Measurements from ENCODE around the gene SKIL.

Gene SKIL

GRCh38 chr3:170350515-170351413 is 6.8 kb upstream of the SKIL start:
- no peak for DNase-seq (ENCODE audit: low read depth in 2 of 2)

DNA sequence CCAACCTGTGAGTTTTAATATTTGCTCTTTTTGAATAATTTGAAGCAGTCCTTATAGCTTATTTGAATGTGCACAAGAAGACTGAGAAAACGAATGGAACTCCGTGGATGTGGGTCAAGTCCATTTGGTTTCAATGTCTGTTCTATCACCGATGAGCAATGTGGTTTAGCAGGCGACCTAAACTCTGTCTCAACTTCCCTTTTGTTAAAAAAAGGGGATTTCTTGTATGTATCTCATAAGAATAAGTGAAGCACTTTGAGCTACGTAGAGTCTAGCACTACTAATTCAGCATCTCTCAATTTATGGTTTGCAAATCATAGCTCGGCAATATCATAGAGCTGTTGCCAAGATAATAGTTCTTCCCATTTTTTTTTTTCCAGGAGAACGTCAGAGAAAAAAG is 4.6 kb upstream of the SKIL start:
- DNase-seq (ENCODE audit: low read depth in 2 of 2): no peak

- no peak for DNase-seq (ENCODE audit: low read depth in 2 of 2)
These were observed 4.0 kb upstream of the SKIL start for GRCh38 chr3:170353485-170353884.

GRCh38 chr3:170354760-170355159 is 2.8 kb upstream of the SKIL start:
- no peak for DNase-seq (ENCODE audit: low read depth in 2 of 2)

DNA sequence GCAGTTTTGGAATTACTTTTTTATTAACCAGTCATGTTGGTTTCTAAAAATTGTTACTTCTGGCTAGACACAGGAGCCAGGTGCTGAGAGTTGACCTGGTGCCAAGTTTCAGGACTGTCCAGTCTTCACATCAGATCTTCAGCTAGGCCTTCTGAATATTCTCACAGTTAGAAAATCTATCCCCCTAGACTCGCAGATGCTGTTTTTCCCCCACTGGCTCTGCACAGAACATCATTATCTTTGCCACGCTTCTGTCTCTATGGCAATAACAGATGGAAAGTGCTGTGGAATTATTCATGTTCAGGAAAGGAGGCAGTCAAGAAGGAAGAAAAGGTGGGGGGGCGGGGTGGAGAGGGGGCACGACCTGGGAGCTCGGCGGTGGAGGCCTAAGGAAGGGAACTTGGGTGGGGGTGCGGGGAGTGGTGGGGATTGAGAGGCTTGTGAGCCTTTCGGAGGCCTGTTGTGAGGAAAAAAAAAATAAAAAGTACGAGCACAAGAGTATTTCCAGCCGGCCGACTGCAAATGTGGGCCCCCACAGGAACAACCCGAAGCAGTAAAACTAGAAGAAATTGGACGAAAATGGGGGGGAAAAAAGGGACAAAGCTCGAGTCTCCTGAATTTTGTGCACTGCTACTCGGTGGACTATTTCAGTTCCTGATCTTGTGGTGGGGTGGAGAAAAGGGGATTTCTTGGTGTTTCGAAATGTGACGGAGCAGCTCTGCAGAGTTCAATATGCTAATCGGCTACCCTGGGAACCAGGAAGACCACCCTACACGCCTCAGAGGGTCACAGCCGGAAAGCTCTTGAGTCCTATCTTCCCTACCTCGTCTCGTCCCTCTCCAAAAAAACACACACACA is 1.5 kb upstream of the SKIL start:
- peak in 1 of 2 donors; percentile 2 for DNase-seq (ENCODE audit: low read depth in 2 of 2)

- peak; percentile 23 to 30 for DNase-seq (ENCODE audit: low read depth in 2 of 2)
These were observed 829 bp upstream of the SKIL start for GRCh38 chr3:170356596-170357175.

GRCh38 chr3:170358042-170359010 is 811 bp downstream of the SKIL start:
- DNase-seq (ENCODE audit: low read depth in 2 of 2): peak; percentile 60 to 66

DNA sequence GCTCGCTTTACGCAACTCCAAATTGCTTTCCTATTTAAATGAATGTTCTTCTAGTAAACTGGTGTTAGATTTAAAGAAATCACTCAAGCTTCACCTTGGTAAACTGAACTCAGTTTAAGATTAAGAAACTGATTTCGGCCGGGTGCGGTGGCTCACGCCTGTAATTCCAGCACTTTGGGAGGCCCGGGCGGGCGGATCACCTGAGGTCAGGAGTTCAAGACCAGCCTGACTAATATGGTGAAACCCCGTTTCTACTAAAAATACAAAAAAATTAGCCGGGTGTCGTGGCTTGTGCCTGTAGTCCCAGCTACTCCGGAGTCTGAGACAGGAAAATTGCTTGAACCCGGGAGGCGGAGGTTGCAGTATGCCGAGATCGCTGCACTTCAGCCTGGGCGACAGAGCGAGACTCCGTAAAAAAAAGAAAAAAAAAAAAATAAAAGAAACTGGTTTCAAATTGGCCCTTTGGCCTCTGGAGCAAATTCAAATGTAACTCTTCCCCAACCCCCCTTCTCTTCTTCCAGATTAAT is 1.7 kb downstream of the SKIL start:
- DNase-seq (ENCODE audit: low read depth in 2 of 2): no peak

GRCh38 chr3:170360466-170360865 is 3.0 kb downstream of the SKIL start:
- DNase-seq (ENCODE audit: low read depth in 2 of 2): no peak

GRCh38 chr3:170360916-170361315 is 3.4 kb downstream of the SKIL start:
- DNase-seq (ENCODE audit: low read depth in 2 of 2): no peak

GRCh38 chr3:170361711-170362110 is 4.2 kb downstream of the SKIL start:
- no peak for DNase-seq (ENCODE audit: low read depth in 2 of 2)

DNA sequence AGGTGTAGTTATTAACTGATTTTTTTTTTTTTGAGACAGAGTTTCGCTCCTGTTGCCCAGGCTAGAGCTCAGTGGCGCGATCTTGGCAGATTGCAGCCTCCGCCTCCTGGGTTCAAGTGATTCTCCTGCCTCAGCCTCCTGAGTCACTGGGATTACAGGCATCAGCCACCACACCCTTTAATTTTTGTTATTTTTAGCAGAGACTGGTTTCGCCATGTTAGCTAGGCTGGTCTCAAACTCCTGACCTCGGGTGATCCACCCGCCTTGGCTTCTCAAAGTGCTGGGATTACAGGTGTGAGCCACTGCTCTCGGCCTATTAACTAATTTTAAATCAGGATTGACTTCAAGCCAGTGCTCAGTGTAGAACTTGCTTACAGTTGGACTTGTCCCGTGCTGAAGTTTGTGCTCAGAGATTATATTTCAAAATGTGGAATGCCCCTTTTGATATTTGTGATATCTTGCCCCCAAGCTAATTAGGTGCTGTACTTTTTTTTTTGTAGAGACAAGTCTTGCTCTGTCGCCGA is 6.0 kb downstream of the SKIL start:
- no peak for DNase-seq (ENCODE audit: low read depth in 2 of 2)

- DNase-seq (ENCODE audit: low read depth in 2 of 2): no peak
These were observed 7.5 kb downstream of the SKIL start for GRCh38 chr3:170364965-170365364.

DNA sequence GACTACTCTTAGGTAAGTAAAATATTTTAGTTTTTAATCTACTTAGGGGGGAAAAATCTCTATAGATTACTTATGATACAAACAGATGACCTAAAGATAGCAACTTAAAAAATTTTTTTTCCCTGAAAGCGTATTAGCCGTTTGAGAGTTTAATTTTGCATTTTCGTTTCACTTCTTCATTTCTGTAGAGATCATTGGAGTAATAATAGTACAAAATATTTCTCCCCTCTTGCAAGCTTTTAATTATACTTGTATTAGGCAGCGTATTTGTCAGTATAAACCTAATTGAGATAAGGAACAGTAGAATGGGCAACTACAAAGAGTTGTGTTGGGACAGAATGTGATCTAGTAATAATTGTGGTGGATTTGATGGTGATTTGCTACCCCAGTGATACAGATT is 10.3 kb downstream of the SKIL start:
- no peak for DNase-seq (ENCODE audit: low read depth in 2 of 2)

DNA sequence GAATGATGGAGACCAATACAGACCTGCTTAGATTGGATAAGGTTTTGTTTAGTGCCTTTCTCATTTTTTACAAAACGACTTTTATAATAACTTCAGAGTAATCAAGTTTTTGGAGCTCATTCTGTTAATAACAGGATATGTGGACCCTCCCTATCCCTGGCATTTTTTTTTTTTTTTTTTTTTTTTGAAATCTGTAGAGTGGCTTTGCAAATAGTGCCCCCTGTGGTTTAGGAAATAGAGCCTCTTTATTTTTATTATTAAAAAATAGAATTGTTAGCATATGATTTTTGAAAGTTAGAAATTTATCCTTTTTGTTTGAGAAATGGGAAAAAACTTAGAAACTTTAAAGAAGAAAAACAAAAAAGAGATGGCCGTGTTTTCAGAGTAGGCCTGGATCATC is 11.4 kb downstream of the SKIL start:
- DNase-seq (ENCODE audit: low read depth in 2 of 2): no peak

- DNase-seq (ENCODE audit: low read depth in 2 of 2): no peak
These were observed 14.8 kb downstream of the SKIL start for GRCh38 chr3:170372190-170372879.

DNA sequence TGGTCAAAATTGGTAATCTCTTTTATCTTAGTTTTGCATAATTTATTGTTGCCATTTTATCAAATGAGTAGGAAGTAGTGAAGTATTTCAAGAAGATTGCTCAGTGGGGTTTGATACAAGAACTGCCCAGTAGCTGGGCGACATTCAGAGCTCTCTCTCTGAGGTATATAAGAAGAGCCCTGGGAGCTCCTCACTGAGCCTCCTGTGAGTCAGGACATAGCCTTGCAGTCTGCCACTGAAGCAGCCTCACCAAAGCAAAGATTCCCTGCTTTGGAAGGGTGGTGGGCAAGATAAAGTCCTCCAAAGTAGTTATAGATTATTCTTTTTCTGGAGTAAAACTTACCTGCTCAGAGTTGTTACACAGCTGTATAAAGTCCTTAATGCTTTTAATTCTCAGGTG is 26.1 kb downstream of the SKIL start:
- no peak for DNase-seq (ENCODE audit: low read depth in 2 of 2)

- no peak for DNase-seq (ENCODE audit: low read depth in 2 of 2)
These were observed 29.0 kb downstream of the SKIL start for GRCh38 chr3:170386468-170386867.

DNA sequence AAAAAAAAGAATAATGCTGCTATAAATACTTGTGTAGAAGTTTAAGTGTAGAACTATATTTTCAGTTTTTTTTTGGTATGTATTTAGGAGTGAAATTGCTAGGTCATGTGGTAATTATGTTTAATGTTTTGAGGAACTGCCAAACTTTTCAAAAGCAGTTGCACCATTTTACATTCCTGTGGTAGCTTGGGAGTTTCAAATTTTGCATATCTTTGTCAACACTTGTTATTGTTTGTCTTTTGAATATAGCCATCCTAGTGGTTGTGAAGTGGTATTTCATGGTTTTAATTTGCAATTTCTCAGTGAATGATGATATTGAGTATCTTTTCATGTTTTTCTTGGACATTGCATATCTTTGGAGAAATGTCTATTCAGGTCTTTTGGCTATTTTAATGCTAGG is 30.4 kb downstream of the SKIL start:
- no peak for DNase-seq (ENCODE audit: low read depth in 2 of 2)

GRCh38 chr3:170391108-170391507 is 33.6 kb downstream of the SKIL start:
- no peak for DNase-seq (ENCODE audit: low read depth in 2 of 2)
